ENCODE results near the gene PROP1.
"Not testable (repeated sequence)": the region's sequence is repeated elsewhere in the genome, so short reads cannot be mapped to it uniquely, and the experiment has no call there.

DNA sequence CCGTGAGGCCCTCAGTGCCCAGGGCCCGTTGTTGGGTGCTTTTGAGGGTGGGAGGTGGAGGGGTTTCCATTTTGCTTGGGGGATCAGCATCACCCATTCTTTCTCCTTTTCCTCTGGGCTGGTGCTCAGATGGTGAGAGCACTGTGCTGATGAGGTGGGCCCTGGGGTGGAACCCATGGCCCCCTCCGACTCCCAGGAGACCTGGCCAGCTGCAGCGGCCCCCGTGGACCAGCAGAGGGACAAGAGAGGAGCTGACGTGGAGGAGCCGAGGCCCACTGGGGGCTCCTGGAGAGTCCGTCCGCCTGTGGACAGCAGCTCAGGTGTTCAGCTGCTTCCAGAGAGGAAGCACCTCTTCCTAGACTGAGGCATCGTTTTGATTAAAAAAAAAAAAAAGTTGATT is 46.4 kb downstream of the PROP1 start:
- TF ChIP-seq, protein P1, sequence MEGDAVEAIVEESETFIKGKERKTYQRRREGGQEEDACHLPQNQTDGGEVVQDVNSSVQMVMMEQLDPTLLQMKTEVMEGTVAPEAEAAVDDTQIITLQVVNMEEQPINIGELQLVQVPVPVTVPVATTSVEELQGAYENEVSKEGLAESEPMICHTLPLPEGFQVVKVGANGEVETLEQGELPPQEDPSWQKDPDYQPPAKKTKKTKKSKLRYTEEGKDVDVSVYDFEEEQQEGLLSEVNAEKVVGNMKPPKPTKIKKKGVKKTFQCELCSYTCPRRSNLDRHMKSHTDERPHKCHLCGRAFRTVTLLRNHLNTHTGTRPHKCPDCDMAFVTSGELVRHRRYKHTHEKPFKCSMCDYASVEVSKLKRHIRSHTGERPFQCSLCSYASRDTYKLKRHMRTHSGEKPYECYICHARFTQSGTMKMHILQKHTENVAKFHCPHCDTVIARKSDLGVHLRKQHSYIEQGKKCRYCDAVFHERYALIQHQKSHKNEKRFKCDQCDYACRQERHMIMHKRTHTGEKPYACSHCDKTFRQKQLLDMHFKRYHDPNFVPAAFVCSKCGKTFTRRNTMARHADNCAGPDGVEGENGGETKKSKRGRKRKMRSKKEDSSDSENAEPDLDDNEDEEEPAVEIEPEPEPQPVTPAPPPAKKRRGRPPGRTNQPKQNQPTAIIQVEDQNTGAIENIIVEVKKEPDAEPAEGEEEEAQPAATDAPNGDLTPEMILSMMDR (IDR thresholded peaks at IDR 0.05): not testable (repeated sequence)
- TF ChIP-seq POLR2AphosphoS5, POLR2A (IDR thresholded peaks at IDR 0.05): not testable (repeated sequence)
